CD4-positive, alpha-beta T cell (primary cell): Measurements from ENCODE around the gene DENND2C. TPM values are rescaled to one million over a fixed set of nuclear protein-coding genes. Genes with fewer than 3 reads are reported as not detected.

Source experiments
- ATAC-seq: fragments of 200-7000 bp; cut with Tn5 transposase; one replicate; pipeline ENCODE4 v1.10.0; 2022; ENCODE audit warnings: mild to moderate bottlenecking; ENCODE audit not compliant: poor library complexity
- CTCF ChIA-PET: fragments of 350-600 bp; sonication (Branson Sonifier 250); formaldehyde crosslinking; loops from one replicate; lab custom pipeline; 2021; ENCODE audit warnings: antibody characterized with exemption, inconsistent platforms; lab: Charles Lee
- POLR2A ChIA-PET: fragments of 350-600 bp; sonication (Branson Sonifier 250); formaldehyde crosslinking; loops from one replicate; lab custom pipeline; 2021; ENCODE audit warnings: antibody characterized with exemption, inconsistent platforms; lab: Charles Lee
- DNase-seq, 14 experiments: peaks; one replicate each; pipeline ENCODE4 v3.0.0-alpha.2; 2013 to 2020; ENCODE audit warnings: mixed read lengths in 2 of 14
- H3K27ac ChIP-seq, 2 donors: one replicate each; pipeline versions ENCODE4 v1.5.1 to v1.7.0; 2013; ENCODE audit warnings: low read length in 2 of 2, low read depth in 1 of 2, mild to moderate bottlenecking in 1 of 2
- H3K27me3 ChIP-seq, 2 experiments: 1 replicate in 1 of 2; 2 replicates in 1 of 2; pipeline versions ENCODE4 v1.6.1 to v1.7.0; 2013; ENCODE audit warnings: low read length in 2 of 2, control low read depth in 1 of 2, mild to moderate bottlenecking in 1 of 2, moderate library complexity in 1 of 2; ENCODE audit not compliant: insufficient read depth in 2 of 2, control insufficient read depth in 1 of 2
- H3K36me3 ChIP-seq: one replicate; pipeline ENCODE4 v1.6.1; 2013; ENCODE audit warnings: low read length, control low read depth; ENCODE audit not compliant: insufficient read depth
- H3K4me1 ChIP-seq: one replicate; pipeline ENCODE4 v1.6.1; 2013; ENCODE audit warnings: low read length, control low read depth; ENCODE audit not compliant: insufficient read depth
- H3K4me3 ChIP-seq: one replicate; pipeline ENCODE4 v1.5.1; 2013; ENCODE audit warnings: mild to moderate bottlenecking, low read length, moderate library complexity
- H3K9me3 ChIP-seq, 2 experiments: 1 replicate in 1 of 2; 2 replicates in 1 of 2; pipeline versions ENCODE4 v1.6.1 to v1.7.0; 2013; ENCODE audit warnings: low read length in 2 of 2, mild to moderate bottlenecking in 2 of 2, control low read depth in 1 of 2, moderate library complexity in 1 of 2; ENCODE audit not compliant: control insufficient read depth in 1 of 2, insufficient read depth in 1 of 2
- H3K27ac Mint-ChIP-seq: one replicate; pipeline ENCODE4 v1.8.0; 2020; ENCODE audit warnings: mixed read lengths
- H3K27me3 Mint-ChIP-seq: one replicate; pipeline ENCODE4 v1.8.0; 2021; ENCODE audit warnings: mixed read lengths
- H3K36me3 Mint-ChIP-seq: one replicate; pipeline ENCODE4 v1.8.0; 2021; ENCODE audit warnings: low read depth, mixed read lengths
- H3K4me1 Mint-ChIP-seq: one replicate; pipeline ENCODE4 v1.8.0; 2021; ENCODE audit warnings: low read depth, mixed read lengths
- H3K4me3 Mint-ChIP-seq: one replicate; pipeline ENCODE4 v1.8.0; 2020; ENCODE audit warnings: mild to moderate bottlenecking, mixed read lengths
- H3K9me3 Mint-ChIP-seq: one replicate; pipeline ENCODE4 v1.8.0; 2020; ENCODE audit warnings: mixed read lengths
- intact Hi-C, 2 experiments: fragments of 100-400 bp; cut with DNase I in 1 of 2; cut with micrococcal nuclease in 1 of 2; formaldehyde crosslinking; loops; one replicate each; pipeline versions ENCODE4 v1.15.1 to v1.9.0; 2023 to 2025; cut with DNase I, micrococcal nuclease
- total RNA-seq, 174 experiments: library from RNA in 2 of 174; stranded (reverse) in 2 of 174; gene quantifications; one replicate each; pipeline ENCODE4 v1.2.3 and lab custom pipeline; 2021 to 2026
- TF ChIP-seq, protein P1 (sequence below): fragments of 200-600 bp; IDR thresholded peaks from one replicate; pipeline ENCODE4 v1.8.0; 2022; ENCODE audit warnings: antibody characterized with exemption, mild to moderate bottlenecking

Gene DENND2C
- total RNA-seq, 2 experiments from 2014 or later = 1.6 to 2.0 TPM

DNA sequence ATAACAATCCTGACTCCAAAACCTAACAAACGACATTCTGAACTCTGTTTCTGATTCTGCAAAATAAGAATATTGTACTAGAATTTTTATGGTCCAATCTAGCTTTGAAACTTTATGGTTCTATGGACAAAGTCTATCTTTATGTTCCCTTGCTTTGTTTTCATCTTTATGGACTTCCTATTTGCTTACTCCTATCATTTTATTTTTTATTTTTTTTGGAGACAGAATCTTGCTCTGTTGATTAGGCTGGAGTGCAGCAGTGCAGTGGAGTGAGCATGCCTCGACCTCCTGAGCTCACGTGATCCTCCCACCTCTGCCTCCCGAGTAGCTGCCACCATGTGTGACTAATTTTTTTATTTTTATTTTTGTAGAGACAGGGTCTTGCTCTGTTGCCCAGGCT is 43.1 kb upstream of the DENND2C start:
- H3K36me3 ChIP-seq = peaks cover 60% of the 10 kb centered on the region
- no peaks in the 10 kb centered on the region for H3K27me3 Mint-ChIP-seq

DNA sequence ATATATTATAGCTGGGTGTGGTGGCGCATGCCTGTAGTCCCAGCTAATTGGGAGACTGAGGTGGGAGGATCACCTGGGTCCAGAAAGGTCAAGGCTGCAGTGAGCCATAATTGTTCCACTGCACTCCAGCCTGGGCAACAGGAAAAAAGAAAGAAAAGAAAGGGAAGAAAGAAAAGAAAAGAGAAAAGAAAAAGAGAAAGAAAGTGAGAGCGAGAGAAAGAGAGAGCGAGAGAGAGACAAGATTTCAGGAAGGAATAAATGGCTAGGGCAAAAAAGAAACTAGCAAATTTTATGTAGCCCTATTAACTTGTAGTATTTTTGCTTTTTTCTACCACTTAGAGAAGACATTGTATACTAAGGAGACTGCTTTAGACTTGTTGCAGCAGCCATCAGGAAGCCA is 40.5 kb upstream of the DENND2C start:
- H3K4me3 Mint-ChIP-seq = no peak overlapping the region

More for the DNA sequence above, 43.1 kb upstream of the DENND2C start:
- TF ChIP-seq, protein P1, sequence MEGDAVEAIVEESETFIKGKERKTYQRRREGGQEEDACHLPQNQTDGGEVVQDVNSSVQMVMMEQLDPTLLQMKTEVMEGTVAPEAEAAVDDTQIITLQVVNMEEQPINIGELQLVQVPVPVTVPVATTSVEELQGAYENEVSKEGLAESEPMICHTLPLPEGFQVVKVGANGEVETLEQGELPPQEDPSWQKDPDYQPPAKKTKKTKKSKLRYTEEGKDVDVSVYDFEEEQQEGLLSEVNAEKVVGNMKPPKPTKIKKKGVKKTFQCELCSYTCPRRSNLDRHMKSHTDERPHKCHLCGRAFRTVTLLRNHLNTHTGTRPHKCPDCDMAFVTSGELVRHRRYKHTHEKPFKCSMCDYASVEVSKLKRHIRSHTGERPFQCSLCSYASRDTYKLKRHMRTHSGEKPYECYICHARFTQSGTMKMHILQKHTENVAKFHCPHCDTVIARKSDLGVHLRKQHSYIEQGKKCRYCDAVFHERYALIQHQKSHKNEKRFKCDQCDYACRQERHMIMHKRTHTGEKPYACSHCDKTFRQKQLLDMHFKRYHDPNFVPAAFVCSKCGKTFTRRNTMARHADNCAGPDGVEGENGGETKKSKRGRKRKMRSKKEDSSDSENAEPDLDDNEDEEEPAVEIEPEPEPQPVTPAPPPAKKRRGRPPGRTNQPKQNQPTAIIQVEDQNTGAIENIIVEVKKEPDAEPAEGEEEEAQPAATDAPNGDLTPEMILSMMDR = no peak
- Histone ChIP-seq H3K27me3 (no peaks in the 10 kb centered on the region), H3K27ac (no peak overlapping the region), H3K4me1 (peaks cover 16% of the 10 kb centered on the region), H3K4me3 (no peak overlapping the region), H3K9me3 (no peaks in the 10 kb centered on the region)
- Mint-ChIP-seq H3K4me1 (peaks cover 21% of the 10 kb centered on the region), H3K4me3 (no peak overlapping the region), H3K36me3 (peaks cover 84% of the 10 kb centered on the region), H3K9me3 (no peaks in the 10 kb centered on the region), H3K27ac (no peak overlapping the region)
- ATAC-seq (no peak), DNase-seq (no peak)
- ChIA-PET POLR2A (interaction anchor here (1.8 kb wide), 1 partner anchor 43 kb away, joined by 3 read pairs; the partner anchor contains the start of gene DENND2C), CTCF (no interaction called here)
- intact Hi-C loops = loop anchor here in 1 of 2 experiments (10.0 kb wide), 1 partner anchor 368 kb away; no protein-coding TSS in a partner anchor

DNA sequence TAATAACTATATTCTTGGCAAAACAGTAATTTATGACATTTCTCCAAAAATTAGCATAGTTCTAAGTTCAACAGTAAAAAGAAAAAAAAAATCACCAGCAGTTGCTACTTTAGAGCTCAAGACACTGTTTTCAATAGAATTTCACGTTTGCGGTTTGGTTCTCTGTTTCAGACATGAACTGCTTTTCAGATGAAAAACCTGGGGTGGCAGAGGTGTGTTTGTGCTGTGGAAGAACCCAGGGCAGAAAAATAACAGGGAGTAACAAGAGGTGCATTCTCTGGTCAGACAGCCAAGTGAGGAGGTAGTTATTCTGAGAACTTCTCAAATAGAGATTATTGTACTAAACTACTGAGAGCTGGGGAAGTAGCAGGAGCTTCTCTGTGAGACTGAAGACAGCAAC is 37.8 kb upstream of the DENND2C start:
- no peak overlapping the region for H3K4me3 ChIP-seq
- H3K27ac ChIP-seq = no peak overlapping the region
- CTCF ChIA-PET = no interaction called here
- H3K4me1 ChIP-seq = no peaks in the 10 kb centered on the region
- H3K27me3 Mint-ChIP-seq = no peaks in the 10 kb centered on the region
- H3K4me1 Mint-ChIP-seq = no peaks in the 10 kb centered on the region
- TF ChIP-seq, protein P1 = no peak
- H3K27me3 ChIP-seq = no peaks in the 10 kb centered on the region
- no peak for DNase-seq
- POLR2A ChIA-PET = interaction anchor here (1.9 kb wide), 1 partner anchor 9 kb away, joined by 5 read pairs; the partner anchor contains the start of gene NRAS
- peaks cover 70% of the 10 kb centered on the region for H3K36me3 Mint-ChIP-seq
- H3K4me3 Mint-ChIP-seq = no peak overlapping the region
- H3K36me3 ChIP-seq = peaks cover 62% of the 10 kb centered on the region
- H3K9me3 Mint-ChIP-seq = no peaks in the 10 kb centered on the region
- ATAC-seq = no peak
- no peak overlapping the region for H3K27ac Mint-ChIP-seq
- intact Hi-C loops = no loop called here
- no peaks in the 10 kb centered on the region for H3K9me3 ChIP-seq

More for the DNA sequence above, 40.5 kb upstream of the DENND2C start:
- no peak overlapping the region for H3K4me3 ChIP-seq
- H3K36me3 ChIP-seq = peaks cover 76% of the 10 kb centered on the region
- peaks cover 5% of the 10 kb centered on the region for H3K4me1 ChIP-seq
- DNase-seq (no peak), ATAC-seq (no peak)
- TF ChIP-seq, protein P1 = no peak
- no peaks in the 10 kb centered on the region for H3K9me3 ChIP-seq
- peaks cover 85% of the 10 kb centered on the region for H3K36me3 Mint-ChIP-seq
- H3K9me3 Mint-ChIP-seq = no peaks in the 10 kb centered on the region
- H3K27me3 Mint-ChIP-seq = no peaks in the 10 kb centered on the region
- H3K27me3 ChIP-seq = no peaks in the 10 kb centered on the region
- CTCF ChIA-PET = no interaction called here
- H3K4me1 Mint-ChIP-seq = peaks cover 5% of the 10 kb centered on the region
- POLR2A ChIA-PET = no interaction called here
- H3K27ac ChIP-seq = no peak overlapping the region
- H3K27ac Mint-ChIP-seq = no peak overlapping the region
- intact Hi-C loops = loop anchor here in 1 of 2 experiments (10.0 kb wide), 1 partner anchor 366 kb away; no protein-coding TSS in a partner anchor
